HG03571 (cell line): ENCODE results near the gene ATG7.
"Not testable (repeated sequence)": the region's sequence is repeated elsewhere in the genome, so short reads cannot be mapped to it uniquely, and the experiment has no call there.

Source experiments
- ATAC-seq: cut with Tn5 transposase; IDR thresholded peaks from one replicate; pipeline ENCODE4 v1.9.1; 2021; ENCODE audit not compliant: unreplicated experiment

Gene ATG7

GRCh38 chr3:11348877-11349276 lies 76.7 kb downstream of the ATG7 start:
- ATAC-seq, result not testable (repeated sequence)

GRCh38 chr3:11349446-11349845 lies 77.2 kb downstream of the ATG7 start:
- ATAC-seq, result no peak

GRCh38 chr3:11350374-11350773 lies 78.2 kb downstream of the ATG7 start:
- ATAC-seq, result no peak

- no peak for ATAC-seq
Observed at GRCh38 chr3:11351451-11351850, 79.3 kb downstream of the ATG7 start.

- ATAC-seq, result no peak
Observed at GRCh38 chr3:11356269-11356668, 84.1 kb downstream of the ATG7 start.

- ATAC-seq, result no peak
Observed at GRCh38 chr3:11362600-11362999, 90.4 kb downstream of the ATG7 start.

- ATAC-seq, result no peak
Observed at GRCh38 chr3:11363715-11364114, 91.5 kb downstream of the ATG7 start.

- no peak for ATAC-seq
Observed at GRCh38 chr3:11364181-11364580, 92.0 kb downstream of the ATG7 start.

- no peak for ATAC-seq
Observed at GRCh38 chr3:11367143-11367693, 95.0 kb downstream of the ATG7 start.

GRCh38 chr3:11370191-11370590 lies 98.0 kb downstream of the ATG7 start:
- ATAC-seq, result no peak

GRCh38 chr3:11370966-11371365 lies 98.8 kb downstream of the ATG7 start:
- ATAC-seq, result no peak

- ATAC-seq, result no peak
Observed at GRCh38 chr3:11371747-11372146, 99.5 kb downstream of the ATG7 start.

GRCh38 chr3:11373235-11373634 lies 101.0 kb downstream of the ATG7 start:
- no peak for ATAC-seq

- ATAC-seq, result no peak
Observed at GRCh38 chr3:11373654-11374053, 101.5 kb downstream of the ATG7 start.

GRCh38 chr3:11375333-11376088 lies 103.3 kb downstream of the ATG7 start:
- ATAC-seq, result no peak

GRCh38 chr3:11377719-11378118 lies 105.5 kb downstream of the ATG7 start:
- ATAC-seq, result no peak

- ATAC-seq, result no peak
Observed at GRCh38 chr3:11379238-11379823, 107.1 kb downstream of the ATG7 start.

GRCh38 chr3:11379824-11380701 lies 107.9 kb downstream of the ATG7 start:
- no peak for ATAC-seq

GRCh38 chr3:11381141-11381540 lies 108.9 kb downstream of the ATG7 start:
- no peak for ATAC-seq

GRCh38 chr3:11381563-11381962 lies 109.4 kb downstream of the ATG7 start:
- no peak for ATAC-seq

- no peak for ATAC-seq
Observed at GRCh38 chr3:11382146-11382745, 110.0 kb downstream of the ATG7 start.
